Hepatic stellate cell (primary cell): ENCODE data around the gene BAIAP2L2.
"Not testable (repeated sequence)": the region's sequence is repeated elsewhere in the genome, so short reads cannot be mapped to it uniquely, and the experiment has no call there.

Experiments used
- DNase-seq: peaks from one replicate; pipeline ENCODE4 v3.0.0; 2011; ENCODE audit warnings: low spot score

The BAIAP2L2 gene

DNA sequence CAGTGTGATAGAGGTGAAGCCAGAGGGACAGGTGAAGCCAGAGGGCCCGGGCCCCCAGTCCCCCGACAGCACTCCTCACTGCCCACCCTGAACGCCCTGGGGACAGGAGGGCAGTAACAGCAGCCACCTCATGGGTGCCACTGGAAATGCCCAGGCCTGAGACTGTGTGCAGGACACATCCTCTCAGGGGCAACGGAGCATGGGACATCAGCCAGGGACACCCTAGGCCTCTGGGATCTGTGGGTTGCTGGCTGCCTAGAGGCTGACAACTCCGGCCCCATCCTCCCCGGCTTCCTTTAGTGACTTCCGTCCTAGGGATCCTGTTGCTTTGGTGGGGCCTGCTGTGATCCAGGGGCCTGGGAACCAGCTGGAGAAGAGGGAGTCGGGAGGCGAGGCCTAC is 17.4 kb upstream of the BAIAP2L2 start:
- DNase-seq = no peak

DNA sequence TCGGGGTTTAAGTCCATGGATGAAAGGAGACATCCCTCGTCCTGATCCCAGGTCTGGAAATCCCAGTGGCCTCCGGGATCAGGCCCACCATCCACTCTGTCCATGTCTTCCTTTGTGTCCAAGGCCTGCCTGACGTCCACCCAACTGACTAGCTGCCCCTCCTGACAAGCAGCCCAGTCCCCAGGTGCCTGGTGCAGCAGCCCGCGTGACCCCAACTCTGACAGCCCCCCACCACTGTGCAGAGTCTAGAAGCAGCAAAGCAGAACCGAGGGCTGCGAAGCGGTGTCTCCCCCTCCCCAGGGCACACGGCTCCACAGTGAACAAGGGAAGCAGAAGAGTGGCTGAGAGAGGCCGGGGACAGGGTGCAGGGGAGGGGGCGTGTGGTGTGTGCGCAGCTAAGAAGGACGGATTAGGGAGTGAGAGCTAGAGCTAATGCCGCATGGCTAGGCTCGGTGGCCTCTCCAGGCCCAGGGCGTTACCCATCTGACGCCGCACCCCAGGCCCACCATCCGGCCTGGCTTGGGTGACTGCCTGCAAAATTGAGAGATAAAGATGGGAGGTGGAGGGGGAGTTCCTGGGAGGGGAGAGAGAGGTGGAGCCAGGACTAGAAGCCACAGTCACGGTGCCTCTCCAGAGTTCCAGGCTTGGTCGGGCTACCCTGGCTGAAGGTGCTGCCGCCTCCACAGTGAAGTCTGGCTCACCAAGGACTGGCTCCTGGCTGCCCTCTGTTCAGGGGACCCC is 16.6 kb upstream of the BAIAP2L2 start:
- no peak for DNase-seq

DNA sequence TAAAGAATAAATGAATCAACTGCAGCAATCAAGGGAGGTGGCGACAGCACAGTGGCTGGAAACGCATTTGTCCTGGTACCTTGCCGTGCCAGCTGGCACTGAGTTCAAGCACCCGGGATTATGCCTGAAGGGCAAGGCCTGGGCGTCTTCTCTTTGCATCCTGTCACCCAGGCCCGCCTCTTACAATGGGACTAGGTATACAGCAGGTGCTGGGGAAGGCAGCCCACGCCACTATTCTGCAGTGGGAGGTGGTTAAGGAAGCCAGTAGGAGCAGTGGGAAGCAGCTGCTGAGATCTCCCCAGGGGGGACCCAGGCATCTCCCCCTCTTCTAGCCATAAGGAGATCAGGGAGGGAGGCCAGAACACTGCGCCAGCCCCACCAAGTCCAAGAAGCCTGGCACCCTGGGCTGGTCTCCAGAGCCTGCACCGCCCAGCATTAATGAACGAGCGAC is 15.3 kb upstream of the BAIAP2L2 start:
- no peak for DNase-seq

DNA sequence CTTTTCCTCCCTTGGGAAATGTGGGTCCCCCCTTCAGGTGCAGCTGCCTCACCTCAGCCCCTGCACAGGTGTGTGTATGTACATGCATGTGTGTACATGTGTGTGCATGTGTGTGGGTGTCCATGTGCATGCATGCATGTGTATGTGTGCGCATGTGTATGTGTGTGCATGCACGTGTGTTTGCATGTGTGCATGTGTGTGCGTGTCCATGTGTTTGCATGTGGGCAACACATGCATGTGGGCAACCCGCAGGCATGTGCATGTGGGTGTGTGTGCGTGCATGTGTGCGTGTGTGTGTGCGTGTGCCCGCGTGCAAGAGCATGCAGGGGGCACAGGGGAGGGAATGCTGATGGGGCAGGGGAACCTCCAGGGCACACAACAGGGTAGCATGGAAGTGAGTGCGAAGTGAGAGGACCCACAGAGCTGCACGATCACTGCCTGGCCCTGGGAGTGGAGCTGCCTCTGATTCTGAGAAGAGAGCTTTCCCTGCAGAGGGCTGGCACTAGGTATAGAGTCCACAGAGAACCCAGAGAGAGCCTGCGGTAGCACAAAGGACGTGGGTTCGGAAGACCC is 14.6 kb upstream of the BAIAP2L2 start:
- no peak for DNase-seq

DNA sequence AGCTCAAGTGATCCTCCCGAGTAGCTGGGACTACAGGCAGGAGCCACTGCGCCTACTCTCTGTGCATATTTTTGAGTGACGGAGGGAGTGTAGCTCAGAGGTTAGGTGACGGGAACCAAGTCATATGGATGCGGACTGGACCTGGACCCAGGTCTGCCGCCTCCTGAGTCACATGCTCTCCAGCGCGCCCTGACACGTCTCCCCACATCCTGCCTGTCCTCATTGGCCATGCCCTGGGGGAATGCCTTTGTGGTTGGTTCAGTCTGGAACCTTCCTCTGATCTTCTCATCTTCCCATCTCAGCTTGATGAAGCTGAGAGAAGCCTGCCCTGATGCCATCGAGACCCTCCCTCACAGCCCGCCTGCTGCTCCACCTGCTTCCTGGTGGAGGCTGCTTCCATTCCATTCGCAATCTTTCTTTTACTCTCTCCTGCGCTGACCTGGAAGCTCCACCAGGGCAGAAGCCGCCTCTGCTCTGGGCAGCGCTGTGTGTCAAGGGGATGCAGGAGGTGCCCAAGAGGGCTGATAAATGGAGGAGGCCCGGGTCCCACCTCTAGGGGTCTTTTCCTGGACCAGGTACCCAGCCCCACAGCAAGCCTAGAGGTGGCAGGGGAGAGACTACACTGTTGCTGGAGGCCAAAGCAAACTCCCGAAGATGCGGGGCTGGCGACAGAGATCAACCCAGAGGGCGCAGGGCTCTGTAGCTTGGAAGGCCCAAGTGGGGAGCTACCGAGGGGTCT is 13.9 kb upstream of the BAIAP2L2 start:
- no peak for DNase-seq

DNA sequence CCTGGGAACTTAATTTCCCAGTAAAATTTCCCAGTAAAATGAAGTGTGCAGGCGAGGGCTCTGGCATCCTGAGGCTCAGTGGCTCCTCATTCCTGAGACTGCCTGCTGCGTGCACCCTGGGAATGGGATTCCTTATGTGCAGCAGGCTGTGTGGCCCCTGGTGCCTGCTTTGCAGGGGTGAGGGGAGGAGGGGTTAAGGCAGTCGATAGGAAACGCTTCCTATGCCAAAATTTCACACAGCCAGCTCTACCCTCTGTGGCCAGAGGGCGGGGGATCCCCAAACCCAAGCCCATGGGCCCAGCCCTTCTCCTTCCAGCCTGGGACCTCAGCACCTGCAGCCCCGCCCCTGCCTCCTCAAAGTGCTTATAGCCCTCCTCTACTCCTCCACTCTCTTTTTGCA is 12.1 kb upstream of the BAIAP2L2 start:
- no peak for DNase-seq

DNA sequence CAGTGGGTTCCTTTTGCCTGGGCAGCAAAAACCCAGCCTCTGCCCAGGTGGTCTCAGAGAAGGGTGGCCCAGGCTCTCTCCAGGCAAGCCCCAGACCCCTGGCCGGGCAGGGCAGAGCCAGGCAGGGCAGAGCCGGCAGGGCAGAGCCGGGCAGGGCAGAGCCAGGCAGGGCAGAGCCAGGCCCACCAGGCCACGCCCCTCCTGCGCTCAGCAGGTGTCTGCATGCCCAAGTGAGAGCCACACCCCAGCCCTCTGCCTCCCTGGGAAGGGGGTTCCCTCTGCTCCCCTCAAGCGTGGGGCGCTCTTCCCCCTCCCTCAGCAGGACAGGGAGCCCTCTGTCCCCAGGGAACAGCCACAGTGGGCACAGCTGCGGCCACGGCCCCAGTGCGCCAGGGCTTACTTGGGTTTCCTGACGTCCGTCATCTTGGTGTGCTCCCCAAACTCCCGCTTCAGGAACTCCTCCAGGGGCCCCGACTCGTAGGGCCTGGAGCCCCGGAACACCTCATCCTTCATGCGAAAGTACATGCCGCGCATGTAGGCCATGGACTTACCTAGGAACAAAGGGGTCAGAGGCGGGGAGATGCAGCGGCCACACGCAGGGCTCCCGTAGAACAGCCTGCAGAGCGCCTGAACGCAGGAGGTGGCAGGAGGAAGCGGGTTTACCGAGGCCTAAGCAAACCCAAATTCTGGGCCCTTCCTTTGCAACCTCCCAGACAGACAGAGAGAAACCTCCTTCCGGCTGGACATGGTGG is 10.1 kb upstream of the BAIAP2L2 start:
- DNase-seq = no peak

DNA sequence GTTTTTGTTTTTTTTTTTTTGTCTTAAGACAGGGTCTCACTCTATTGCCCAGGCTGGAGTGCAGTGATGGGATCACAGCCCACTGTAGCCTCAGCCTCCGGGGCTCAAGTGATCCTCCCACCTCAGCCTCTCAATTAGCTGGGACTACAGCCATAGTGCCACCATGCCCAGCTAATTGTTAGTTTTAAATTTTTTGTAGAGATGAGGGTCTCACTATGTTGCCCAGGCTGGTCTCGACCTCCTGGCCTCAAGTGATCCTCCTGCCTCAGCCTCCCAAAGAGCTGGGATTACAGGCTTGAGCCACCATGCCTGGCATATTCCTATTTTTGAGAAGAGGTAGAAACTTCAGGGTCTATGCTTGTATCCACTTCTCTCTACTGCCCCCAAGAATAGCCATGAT is 8.3 kb upstream of the BAIAP2L2 start:
- DNase-seq = not testable (repeated sequence)

DNA sequence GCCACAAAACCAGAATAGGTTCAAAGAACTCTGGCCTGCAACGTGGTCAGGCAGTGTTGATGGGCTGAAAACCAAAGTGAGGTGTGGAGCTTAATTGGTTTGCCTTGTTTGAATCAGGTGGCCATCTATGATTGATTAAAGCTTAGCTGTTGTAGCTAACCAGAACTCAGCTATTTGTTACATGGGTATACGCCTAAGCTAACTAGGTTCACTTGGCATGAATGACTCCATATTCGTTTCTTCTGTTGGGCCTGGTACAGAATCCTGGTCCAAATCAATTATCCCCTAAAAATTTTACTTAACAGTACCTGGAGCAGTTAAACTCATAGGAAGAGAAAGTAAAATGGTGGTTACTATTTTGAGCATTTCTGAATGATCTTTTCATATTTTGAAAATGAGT is 7.7 kb upstream of the BAIAP2L2 start:
- DNase-seq = no peak

DNA sequence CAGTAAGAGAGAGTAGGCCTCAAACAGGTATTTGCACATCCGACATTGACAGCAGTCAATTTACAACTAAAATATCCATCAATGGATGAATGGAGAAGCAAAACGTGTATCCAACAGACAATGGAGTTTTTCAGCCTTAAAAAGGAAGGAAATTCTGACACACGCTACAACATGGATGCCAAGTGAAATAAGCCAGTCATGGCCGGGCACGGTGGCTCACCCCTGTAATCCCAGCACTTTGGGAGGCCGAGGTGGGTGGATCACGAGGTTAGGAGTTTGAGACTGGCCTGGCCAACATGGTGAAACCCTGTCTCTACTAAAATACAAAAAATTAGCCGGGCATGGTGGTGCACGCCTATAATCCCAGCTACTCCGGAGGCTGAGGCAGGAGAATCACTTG is 7.1 kb upstream of the BAIAP2L2 start:
- DNase-seq = not testable (repeated sequence)

DNA sequence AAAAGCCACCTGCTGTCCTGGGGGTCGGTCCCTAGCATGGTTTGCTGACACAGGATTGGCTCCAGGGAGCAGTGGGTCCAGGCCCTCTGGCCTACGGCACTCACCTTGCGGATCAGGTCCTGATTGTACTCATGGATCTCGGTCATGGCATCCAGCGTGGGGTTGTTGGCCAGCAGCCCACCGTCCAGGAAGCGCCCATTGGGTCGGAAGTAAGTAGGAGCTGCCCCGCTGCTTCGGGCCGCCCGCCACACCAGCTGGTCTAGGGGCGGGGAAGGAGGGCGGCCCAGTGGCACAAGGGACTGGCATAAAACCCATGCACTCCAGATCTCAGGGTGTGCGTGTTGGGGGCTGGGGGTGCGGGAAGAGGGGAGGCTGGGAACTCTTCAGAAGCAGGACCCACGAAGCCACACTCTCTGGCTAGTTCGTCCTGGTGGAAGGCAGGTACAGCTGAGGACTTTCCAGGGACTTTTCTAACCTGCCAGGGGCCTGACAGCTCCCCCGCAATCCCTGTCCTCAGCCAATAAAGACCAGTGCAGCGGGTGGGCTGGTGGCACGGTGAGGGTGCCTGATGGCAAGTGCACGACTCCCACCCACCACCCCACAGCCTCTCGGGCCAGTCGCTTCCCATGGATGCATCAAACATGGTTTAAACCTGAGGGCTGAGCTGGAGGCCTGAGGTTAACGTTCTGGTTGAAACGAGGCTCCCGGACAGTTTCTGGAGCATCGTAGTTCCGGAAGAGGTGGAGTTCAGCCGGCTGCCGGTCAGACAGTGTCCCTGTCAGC is 5.1 kb upstream of the BAIAP2L2 start:
- DNase-seq = no peak

DNA sequence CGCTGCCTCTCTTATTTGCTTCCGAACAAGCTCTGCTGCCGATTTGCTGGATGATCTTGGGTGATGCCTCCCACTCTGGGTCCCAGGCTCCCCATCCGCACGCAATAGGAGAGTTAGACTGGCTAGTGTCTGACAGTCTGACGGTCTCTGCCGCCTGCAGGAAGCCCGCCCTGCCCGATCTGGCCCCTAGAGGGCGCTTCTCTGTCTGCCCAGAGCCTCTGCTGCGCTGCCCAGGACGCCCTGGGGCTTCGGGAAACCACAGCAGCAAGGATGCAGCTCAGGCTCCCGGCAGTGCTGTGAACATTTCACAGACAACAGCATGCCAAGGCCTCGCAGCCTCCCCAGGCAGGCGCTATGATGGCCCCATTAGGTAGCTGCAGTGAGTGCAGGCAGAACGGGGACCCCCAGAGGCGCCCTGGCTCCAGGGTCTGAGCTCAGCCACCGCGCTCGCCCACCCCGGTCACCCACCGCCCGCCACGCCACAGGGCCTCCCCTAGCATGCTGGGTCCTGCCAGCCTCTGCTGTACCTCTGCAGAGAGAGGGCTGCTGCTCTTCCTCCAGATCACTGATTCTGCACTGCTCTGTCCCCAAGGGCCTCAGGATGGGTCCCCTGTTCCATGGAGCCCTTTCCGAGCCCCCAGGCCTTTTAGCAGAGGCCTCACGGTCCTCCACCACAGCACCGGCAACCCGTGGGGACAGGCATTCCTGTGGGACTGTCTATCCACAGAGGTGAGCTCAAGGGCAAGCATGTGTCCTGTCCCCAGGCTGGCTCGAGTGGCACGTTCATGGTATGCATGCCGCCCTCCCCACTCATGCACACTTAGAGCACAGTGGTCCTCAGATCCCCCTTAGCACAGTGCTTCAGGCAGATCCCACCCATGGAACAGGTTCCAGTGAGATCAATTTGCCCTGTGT is 4.3 kb upstream of the BAIAP2L2 start:
- DNase-seq = peak; percentile 96

DNA sequence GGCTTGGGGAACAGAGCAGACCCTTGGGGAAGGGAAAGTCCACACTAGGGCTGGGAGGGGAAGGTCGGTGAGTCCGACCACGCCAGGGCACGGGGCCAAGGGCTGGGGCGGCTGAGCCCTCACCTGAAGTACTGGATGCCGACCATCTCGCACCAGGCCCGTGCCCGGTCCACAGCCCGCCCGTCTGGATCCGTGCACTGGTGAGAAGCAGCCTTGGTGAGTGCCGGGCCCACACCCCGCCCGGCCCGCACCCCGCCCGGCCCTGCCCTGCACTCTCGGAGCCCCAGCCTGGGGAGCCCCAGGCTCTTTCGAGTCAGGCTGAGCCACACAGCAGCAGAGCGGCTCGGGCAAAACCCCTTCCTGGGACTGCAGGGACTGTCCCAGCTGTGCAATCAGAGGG is 1.9 kb upstream of the BAIAP2L2 start:
- no peak for DNase-seq

DNA sequence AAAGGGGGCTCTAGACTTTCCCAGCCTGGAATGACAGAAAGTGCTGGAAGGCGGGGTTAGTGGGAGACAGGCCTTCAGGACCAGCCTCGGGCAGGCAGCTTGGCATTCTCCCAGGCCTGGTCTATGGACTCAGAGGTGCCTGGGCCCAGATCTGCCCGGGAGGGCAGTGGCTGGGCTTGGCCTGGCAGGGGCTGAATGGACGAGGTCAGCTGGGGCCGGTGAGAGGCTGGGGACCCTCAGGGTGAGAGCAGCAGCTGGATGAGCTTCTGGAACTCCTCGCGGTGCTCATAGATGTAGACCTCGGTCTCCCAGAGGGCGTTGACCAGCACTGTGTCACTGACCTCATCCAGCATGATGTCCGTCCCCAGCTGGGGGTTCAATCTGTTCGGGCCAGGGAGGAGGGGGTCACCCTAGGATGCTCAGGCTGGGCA is 1.5 kb upstream of the BAIAP2L2 start:
- no peak for DNase-seq

DNA sequence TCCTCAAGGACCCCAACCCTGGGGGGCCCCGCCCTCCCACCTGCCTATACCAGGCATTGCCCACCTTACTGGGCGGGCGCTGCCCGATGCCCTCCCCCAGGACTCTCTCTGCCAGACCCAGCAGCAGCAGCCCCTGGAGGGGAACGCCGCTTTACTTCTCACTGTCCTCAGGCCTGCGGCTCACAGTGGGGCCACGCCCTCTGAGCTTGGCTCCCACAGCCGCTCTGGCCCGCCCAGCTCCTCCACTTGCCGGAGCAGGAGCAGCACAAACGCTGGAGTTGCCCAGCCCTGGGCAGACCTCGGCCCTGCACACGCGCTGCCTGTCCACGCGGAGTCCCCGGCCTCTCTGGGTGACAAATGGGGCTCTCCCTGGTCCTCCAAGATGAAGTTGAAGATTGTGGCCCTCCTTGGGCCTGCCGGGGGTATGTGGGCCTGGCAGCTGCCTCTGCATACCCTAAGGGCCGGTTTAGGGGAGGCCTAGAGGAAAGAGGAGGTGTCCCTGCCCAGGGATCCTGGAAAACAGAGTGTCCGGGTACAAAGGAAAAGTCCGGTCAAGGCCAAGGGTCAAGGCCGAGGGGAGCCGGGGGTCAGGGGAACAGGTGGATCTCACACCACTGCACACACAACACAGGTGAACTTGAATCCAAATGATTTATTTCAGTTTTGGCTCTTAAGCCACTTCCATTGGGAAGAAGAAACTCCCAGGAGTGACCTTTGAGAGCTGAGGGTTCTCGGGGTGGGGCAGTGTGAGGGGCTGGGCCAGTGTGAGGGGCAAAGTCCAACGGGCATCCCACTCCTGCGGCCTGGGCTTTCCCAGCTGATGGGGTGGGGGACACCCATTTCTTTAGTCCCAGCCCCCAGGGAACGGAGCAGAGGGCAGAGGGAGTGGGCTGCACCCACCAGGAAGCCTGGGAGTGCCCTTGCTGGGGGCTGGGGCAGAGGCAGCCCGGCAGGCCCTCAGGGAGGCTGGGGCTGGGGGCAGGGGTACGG is 674 bp upstream of the BAIAP2L2 start:
- no peak for DNase-seq

DNA sequence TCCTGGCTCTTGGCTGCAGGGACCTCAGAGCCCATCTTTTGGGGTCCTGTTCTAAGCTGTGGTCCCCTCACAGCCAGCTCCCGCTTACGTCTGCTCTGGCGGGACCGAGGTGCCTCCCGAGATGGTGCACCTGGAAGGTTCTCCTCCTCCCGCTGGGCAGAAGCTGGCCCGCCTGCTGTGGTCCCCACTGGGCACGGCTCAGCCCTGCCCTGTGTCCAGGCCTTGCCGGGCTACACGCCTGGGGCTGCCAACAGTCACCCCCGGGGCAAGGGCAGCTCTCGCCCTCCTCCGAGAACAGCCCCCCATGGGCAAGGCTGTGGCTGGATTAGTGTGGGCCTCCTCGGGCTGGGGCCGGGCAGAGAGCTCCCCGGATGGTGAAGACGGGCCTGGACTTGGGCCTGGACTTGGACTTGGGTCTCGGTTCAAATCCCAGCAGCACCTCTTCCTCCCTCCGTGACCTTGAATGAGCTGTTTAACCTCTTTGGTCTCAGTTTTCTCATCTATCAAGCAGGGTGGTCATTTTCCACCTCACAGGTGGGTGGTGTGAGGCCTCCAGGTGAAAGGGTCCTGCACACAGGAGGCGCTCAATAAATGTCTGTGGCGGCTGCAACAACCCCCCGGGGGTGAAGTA is 998 bp downstream of the BAIAP2L2 start:
- DNase-seq = no peak

DNA sequence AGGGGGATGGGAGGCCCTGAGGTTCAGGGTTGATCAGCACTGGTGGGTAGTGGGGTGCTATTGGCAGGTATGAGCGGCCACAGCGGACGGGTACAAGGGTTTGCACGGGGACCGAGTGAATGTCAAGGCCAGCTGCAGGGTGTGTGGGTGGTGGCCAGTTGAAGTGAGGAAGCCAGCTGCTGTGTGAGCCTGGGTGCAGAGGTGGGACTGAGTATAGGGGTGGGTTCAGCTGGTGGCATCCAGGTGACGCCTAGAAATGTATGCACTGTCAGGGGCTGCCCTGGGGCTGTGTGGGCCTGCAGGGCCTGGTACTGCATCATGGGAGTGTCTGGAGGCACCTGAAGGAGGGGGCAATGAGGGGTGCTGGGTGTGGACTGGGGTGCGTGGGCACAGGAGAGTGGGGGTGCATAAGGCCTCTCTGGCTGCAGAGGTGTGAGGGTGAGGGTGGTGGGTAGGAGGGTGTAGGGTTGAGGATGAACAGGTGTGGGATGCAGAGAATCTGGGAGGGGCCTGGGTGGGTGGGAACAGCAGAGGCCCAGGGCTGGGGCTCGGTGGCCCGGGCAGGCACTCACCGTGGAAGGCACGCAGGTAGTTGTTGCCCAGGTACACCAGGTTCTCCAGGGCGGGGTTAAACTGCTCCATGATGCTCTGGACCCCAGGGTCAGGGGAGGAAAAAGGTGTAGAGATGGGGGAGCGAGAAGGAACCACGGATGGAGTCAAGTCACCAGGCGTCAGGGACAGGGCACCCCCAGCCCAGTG is 1.7 kb downstream of the BAIAP2L2 start:
- no peak for DNase-seq
